NB4 (cell line): ENCODE results near the gene AP1S2.

Source experiments
- CTCF ChIP-seq: IDR thresholded peaks from one replicate; pipeline ENCODE4 v1.5.1; 2012; ENCODE audit warnings: low read depth, low read length
- MAX ChIP-seq: IDR thresholded peaks from 2 replicates; pipeline ENCODE4 v1.6.1; 2011; ENCODE audit warnings: low read depth, low read length
- POLR2A ChIP-seq: IDR thresholded peaks from 2 replicates; pipeline ENCODE4 v1.6.1; 2011; ENCODE audit warnings: mild to moderate bottlenecking; ENCODE audit not compliant: insufficient read length; ENCODE audit errors: extremely low read depth

DNA sequence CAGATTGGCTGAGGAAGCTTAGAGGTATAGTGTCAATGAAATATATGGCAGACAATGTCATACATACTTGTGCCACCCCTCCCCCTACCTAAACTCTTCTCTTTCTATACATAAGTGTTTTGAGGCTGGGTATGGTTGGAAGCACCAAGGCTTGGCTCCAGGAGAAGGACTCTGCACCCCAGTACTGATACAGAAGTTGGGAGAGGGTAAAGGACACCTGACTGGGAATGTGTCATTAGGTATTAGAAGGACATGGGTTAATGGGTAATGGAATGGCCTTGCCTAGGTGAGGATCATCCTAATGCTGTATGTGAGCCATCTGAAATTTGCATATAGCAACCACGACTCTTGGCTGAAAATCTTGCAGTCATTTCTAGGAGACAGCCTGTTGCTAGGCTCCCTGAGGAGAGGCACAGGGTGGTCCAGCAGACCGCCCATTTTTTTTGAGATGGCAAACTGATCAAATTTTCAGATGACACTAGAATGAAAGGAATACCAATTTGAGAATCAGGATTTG lies 26.8 kb upstream of the AP1S2 start:
- no peak for TF ChIP-seq POLR2A
- TF ChIP-seq CTCF, result no peak
- no peak for TF ChIP-seq MAX
